ENCODE data around the gene UBA3. TPM values are rescaled to one million over a fixed set of nuclear protein-coding genes. Genes with fewer than 3 reads are reported as not detected.

Gene UBA3
- total and polyA plus RNA-seq, 8 donors = 33.4 to 99.3 (median 44.5) TPM

DNA sequence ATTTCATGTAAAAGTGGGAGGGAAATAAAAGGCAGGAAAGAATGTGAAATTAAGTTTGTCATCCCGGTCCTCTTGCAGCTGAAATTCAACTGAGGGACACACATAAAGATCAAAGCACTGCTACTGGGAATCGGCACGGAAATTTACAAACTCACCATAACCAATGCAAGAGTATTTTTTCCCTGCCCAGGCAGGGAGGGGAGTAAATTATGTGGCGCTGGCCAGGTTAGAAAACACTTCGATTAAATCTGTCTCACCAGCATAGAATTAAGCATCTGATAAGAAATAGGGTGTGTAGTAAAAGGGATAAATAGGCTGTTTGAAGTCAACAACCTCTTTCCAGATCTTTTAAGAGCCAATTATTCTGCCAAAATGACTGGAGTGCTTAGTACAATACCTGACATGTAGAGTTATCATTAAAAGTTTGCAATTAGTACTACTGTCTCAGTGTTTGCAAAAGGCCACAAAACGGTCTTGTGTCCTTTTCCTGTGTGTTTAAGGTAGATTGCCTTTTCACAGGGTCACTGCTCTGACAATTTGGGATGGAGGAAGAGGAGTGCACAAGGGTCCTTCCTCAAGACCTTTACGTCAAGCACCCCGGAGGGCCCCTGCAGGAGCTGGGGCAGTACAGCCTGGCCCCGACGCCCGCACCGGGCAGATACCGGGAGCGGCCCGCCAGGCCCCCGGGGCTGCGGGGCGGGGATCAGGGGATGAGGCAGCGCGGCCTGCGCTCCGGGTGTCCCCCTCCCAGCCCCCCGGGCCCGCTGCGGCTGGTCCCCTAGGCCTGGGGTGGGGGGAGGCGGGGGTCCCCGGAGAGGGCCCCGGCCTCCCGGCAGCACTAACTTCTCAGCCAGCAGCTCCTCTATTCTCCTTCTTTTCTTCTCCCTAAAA lies 651 bp downstream of the UBA3 start:
- intact Hi-C loops (cut with DNase I; ENCODE audit: low total_unique reads) = no loop called here
- TF ChIP-seq EP300 (IDR thresholded peaks at IDR 0.05) (no peak), POLR2A (IDR thresholded peaks at IDR 0.05) (no peak), POLR2AphosphoS5 (IDR thresholded peaks at IDR 0.05) (no peak)
- TF ChIP-seq, protein P1, sequence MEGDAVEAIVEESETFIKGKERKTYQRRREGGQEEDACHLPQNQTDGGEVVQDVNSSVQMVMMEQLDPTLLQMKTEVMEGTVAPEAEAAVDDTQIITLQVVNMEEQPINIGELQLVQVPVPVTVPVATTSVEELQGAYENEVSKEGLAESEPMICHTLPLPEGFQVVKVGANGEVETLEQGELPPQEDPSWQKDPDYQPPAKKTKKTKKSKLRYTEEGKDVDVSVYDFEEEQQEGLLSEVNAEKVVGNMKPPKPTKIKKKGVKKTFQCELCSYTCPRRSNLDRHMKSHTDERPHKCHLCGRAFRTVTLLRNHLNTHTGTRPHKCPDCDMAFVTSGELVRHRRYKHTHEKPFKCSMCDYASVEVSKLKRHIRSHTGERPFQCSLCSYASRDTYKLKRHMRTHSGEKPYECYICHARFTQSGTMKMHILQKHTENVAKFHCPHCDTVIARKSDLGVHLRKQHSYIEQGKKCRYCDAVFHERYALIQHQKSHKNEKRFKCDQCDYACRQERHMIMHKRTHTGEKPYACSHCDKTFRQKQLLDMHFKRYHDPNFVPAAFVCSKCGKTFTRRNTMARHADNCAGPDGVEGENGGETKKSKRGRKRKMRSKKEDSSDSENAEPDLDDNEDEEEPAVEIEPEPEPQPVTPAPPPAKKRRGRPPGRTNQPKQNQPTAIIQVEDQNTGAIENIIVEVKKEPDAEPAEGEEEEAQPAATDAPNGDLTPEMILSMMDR (IDR thresholded peaks at IDR 0.05) = no peak
- peaks cover 39 to 70% (median 58%) of the 10 kb centered on the region in 4 donors for H3K4me1 ChIP-seq
- H3K27me3 ChIP-seq = no peaks in the 10 kb centered on the region
- peaks cover 0 to 19% (median 12%) of the 10 kb centered on the region in 4 donors for H3K36me3 ChIP-seq
- H3K9me3 ChIP-seq = no peaks in the 10 kb centered on the region
- peak overlapping the region; percentile 46 to 96 (median 89) for H3K27ac ChIP-seq
- peak overlapping the region; percentile 75 to 98 (median 88) for H3K4me3 ChIP-seq
- 1 to 9% (median 1%) methylated on average over 6 to 29 of the region's 29 CpGs for WGBS, 5 donors
- peak in 1 of 2 donors; percentile 58 for DNase-seq

GRCh38 chr3:69072928-69073327 lies 7.2 kb downstream of the UBA3 start:
- 92 to 97% (median 95%) methylated on average over 3 of the region's 3 CpGs for WGBS, 5 donors
- Histone ChIP-seq H3K27ac (no peak overlapping the region), H3K4me3 (no peak overlapping the region), H3K4me1 (peaks cover 0 to 11% (median 5%) of the 10 kb centered on the region in 4 donors), H3K27me3 (no peaks in the 10 kb centered on the region), H3K9me3 (no peaks in the 10 kb centered on the region), H3K36me3 (peaks cover 6 to 77% (median 46%) of the 10 kb centered on the region in 4 donors)
- no peak for DNase-seq
- no peak for TF ChIP-seq POLR2A (IDR thresholded peaks at IDR 0.05)
- TF ChIP-seq POLR2AphosphoS5 (IDR thresholded peaks at IDR 0.05) = no peak
- intact Hi-C loops (cut with DNase I; ENCODE audit: low total_unique reads) = no loop called here

GRCh38 chr3:69066121-69066520 lies 14.0 kb downstream of the UBA3 start:
- intact Hi-C loops (cut with DNase I; ENCODE audit: low total_unique reads) = no loop called here
- no peaks in the 10 kb centered on the region for H3K4me1 ChIP-seq
- no peaks in the 10 kb centered on the region for H3K9me3 ChIP-seq
- no peak for DNase-seq
- 73 to 92% (median 75%) methylated on average over 4 of the region's 4 CpGs for WGBS, 5 donors
- H3K27me3 ChIP-seq = no peaks in the 10 kb centered on the region
- no peak overlapping the region for H3K4me3 ChIP-seq
- no peak for TF ChIP-seq EP300 (IDR thresholded peaks at IDR 0.05)
- TF ChIP-seq POLR2A (IDR thresholded peaks at IDR 0.05) = no peak
- TF ChIP-seq POLR2AphosphoS5 (IDR thresholded peaks at IDR 0.05) = no peak
- TF ChIP-seq, protein P1 (IDR thresholded peaks at IDR 0.05) = no peak
- no peak overlapping the region for H3K27ac ChIP-seq
- peaks cover 8 to 74% (median 60%) of the 10 kb centered on the region in 4 donors for H3K36me3 ChIP-seq

DNA sequence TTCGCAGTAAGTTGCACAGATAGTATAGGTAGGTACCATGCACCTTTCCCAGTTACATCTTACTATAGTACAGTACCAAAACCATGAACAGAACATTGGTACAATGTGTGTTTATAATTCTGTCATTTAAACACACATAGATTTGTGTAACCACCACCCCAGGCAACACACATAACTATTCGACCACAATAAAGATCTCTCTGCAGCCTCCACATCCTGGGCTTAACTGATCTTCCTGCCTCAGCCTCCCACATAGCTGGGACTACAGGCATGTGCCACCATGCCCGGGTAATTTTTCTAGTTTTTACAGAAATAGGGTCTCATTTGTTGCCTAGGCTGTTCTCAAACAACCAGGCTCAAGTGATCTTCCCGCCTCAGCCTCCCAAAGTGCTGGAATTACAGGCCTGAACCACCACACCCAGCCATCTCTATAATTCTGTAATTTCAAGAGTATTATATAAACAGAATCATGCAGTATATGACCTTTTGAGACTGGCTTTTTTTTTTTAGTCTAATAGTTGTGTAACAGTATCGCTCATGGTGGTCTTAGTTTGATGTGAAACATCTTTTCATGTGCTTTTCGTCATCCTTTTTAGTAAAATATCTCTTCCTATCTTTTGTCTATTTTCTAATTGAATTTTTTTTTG lies 14.7 kb downstream of the UBA3 start:
- no peaks in the 10 kb centered on the region for H3K9me3 ChIP-seq

More for the DNA sequence above, 14.7 kb downstream of the UBA3 start:
- WGBS, 5 donors = 84 to 94% (median 92%) methylated on average over 6 of the region's 6 CpGs
- DNase-seq = no peak
- Histone ChIP-seq H3K4me1 (no peaks in the 10 kb centered on the region), H3K27me3 (no peaks in the 10 kb centered on the region), H3K27ac (no peak overlapping the region), H3K4me3 (no peak overlapping the region), H3K36me3 (peaks cover 15 to 74% (median 61%) of the 10 kb centered on the region in 4 donors)
- intact Hi-C loops (cut with DNase I; ENCODE audit: low total_unique reads) = no loop called here
- TF ChIP-seq, protein P1 (IDR thresholded peaks at IDR 0.05) = no peak
- TF ChIP-seq POLR2A (IDR thresholded peaks at IDR 0.05) = no peak
- no peak for TF ChIP-seq EP300 (IDR thresholded peaks at IDR 0.05)
- TF ChIP-seq POLR2AphosphoS5 (IDR thresholded peaks at IDR 0.05) = no peak

All from stomach (tissue), 9 donors.